ENCODE results near the gene NXNL2. TPM values are rescaled to one million over a fixed set of nuclear protein-coding genes. Genes with fewer than 3 reads are reported as not detected.

NXNL2 gene
- total and polyA plus RNA-seq, 10 of the 15 experiments (the other 5 are each of a cell fraction or from before 2014, with no cell fraction given) = not detected

GRCh38 chr9:88488166-88488565 lies 46.8 kb upstream of the NXNL2 start:
- ChIA-PET SMC1A (ENCODE audit: uncharacterized antibody, unreplicated experiment) (interaction anchor here (2.3 kb wide), 1 partner anchor 11 kb away, joined by 11 read pairs; no protein-coding TSS in a partner anchor), POLR2A (interaction anchor here (0.6 kb wide), 1 partner anchor 97 kb away, joined by 5 read pairs; no protein-coding TSS in a partner anchor), RAD21 (ENCODE audit: unreplicated experiment) (interaction anchor here (0.6 to 1.8 kb wide), 3 partner anchors 50 to 125 kb away, joined by 4 read pairs; no protein-coding TSS in a partner anchor), CTCF (no interaction called here)
- no peak for FAIRE-seq
- H3K9ac ChIP-seq (ENCODE audit: control insufficient read depth, insufficient read depth, low read length) = no peak overlapping the region
- no peaks in the 10 kb centered on the region for H3K36me3 ChIP-seq (ENCODE audit: control insufficient read depth in 2 of 2, insufficient read depth in 2 of 2, low read length in 1 of 2)
- H3K4me1 ChIP-seq (ENCODE audit: control insufficient read depth, insufficient read depth, low read length) = no peaks in the 10 kb centered on the region
- 49% methylated on average over 4 of the region's 4 CpGs for WGBS (ENCODE audit: insufficient coverage, insufficient replicate concordance, low lambda C conversion rate, missing lambda C conversion rate)
- H3K4me2 ChIP-seq (ENCODE audit: control insufficient read depth, insufficient read depth) = no peak overlapping the region
- intact Hi-C loops (cut with micrococcal nuclease; ENCODE audit: unreplicated experiment) = no loop called here
- no peak overlapping the region for H3K27ac ChIP-seq (ENCODE audit: control insufficient read depth, insufficient read depth)
- BruUV-seq (replicated peaks) = no TSS peak
- ATAC-seq = no peak
- H4K20me1 ChIP-seq (ENCODE audit: control insufficient read depth, insufficient read depth) = no peaks in the 10 kb centered on the region
- no peaks in the 10 kb centered on the region for H3K27me3 ChIP-seq (replicated peaks in 1 of 2; ENCODE audit: control insufficient read depth in 2 of 2, insufficient read depth in 2 of 2, low read length in 1 of 2)
- no peak overlapping the region for H3K4me3 ChIP-seq
- H3K9me3 ChIP-seq (replicated peaks; ENCODE audit: control insufficient read depth, insufficient read depth, low read length) = no peaks in the 10 kb centered on the region
- no peaks in the 10 kb centered on the region for H3K79me2 ChIP-seq (ENCODE audit: control insufficient read depth, insufficient read depth, low read length)
- TF ChIP-seq ZNF622 (IDR thresholded peaks at IDR 0.05) (no peak), SPI1 (IDR thresholded peaks at IDR 0.05; ENCODE audit: borderline replicate concordance, insufficient read depth, low read depth, low read length) (no peak), TARDBP (IDR thresholded peaks at IDR 0.05; ENCODE audit: borderline replicate concordance) (no peak), CHD2 (IDR thresholded peaks at IDR 0.05; ENCODE audit: borderline replicate concordance, low read depth, low read length) (no peak), SUPT20H (IDR thresholded peaks at IDR 0.05; ENCODE audit: borderline replicate concordance, control insufficient read depth, low read depth, low read length) (no peak), POLR2AphosphoS2 (IDR thresholded peaks at IDR 0.05; ENCODE audit: low read depth, low read length) (no peak), MEF2A (IDR thresholded peaks at IDR 0.05; ENCODE audit: insufficient read depth, low read depth, low read length) (no peak), GABPA (IDR thresholded peaks at IDR 0.05; ENCODE audit: low read depth) (no peak), PKNOX1 (IDR thresholded peaks at IDR 0.05) (no peak), CHD4 (IDR thresholded peaks at IDR 0.05) (no peak), BACH1 (IDR thresholded peaks at IDR 0.05; ENCODE audit: borderline replicate concordance) (no peak)
- no peak overlapping the region for H2AFZ ChIP-seq (ENCODE audit: control insufficient read depth, low read depth, low read length)
- in situ Hi-C loops (cut with MboI) = no loop called here
- DNase-seq (ENCODE audit: low read depth, low spot score) = no peak
